Heart left ventricle (tissue), 13 donors: ENCODE data around the gene FBXO44.

ENCODE experiments used
- CTCF ChIP-seq, 12 donors: fragments of 200-600 bp; sonication (generic) in 4 of 12; IDR thresholded peaks; one replicate each; pipeline versions ENCODE4 v1.5.0 to v1.8.0; 2018 to 2022; ENCODE audit warnings: antibody characterized with exemption in 12 of 12, mild to moderate bottlenecking in 5 of 12
- POLR2A ChIP-seq, 2 donors: fragments of 450-650 bp; IDR thresholded peaks; one replicate each; pipeline ENCODE4 v1.6.1; 2017; ENCODE audit warnings: antibody characterized with exemption in 2 of 2, mild to moderate bottlenecking in 2 of 2, moderate library complexity in 2 of 2
- donor health status: ischemic (EF 13 %, LVEDD 7.1; RV severe dilation, severe dysfunction).
- donor health status: DM: no; HTN: yes; CAD: no.
- donor health status: DM: no; HTN: no; CAD: no.
- donor health status: ischemic (EF 25% LVEDD 6.9; RV normal size, moderate dysfunction).
- donor health status: ischemic (EF 25% LVEDD 5.7; RV mildly dilated, moderate dysfunction).
- donor health status: ischemic (EF 35%, LVEDD 5.7; RV mildly dilated, moderate dysfunction).
- donor health status: nonischemic (EF 11% LVEDD 7.7; RV severe dilation, severe dysfunction).
- donor health status: DM: yes; HTN: yes; CAD: no.
- donor health status: PGD.
- donor health status: ischemic (EF 29% LVEDD 5.4; RV normal size, mild dysfunction).
- donor health status: nonischemic (EF 23%, LVEDD 6.1; RV moderate dilation, normal function).

GRCh38 chr1:11610629-11611180 is 44.0 kb upstream of the FBXO44 start:
- no peak for TF ChIP-seq CTCF (IDR thresholded peaks at IDR 0.05)
- TF ChIP-seq POLR2A (IDR thresholded peaks at IDR 0.05): no peak
